ENCODE results near the gene EYS. TPM values are rescaled to one million over a fixed set of nuclear protein-coding genes. Genes with fewer than 3 reads are reported as not detected.

EYS gene
- total RNA-seq, 1 experiment from 2014 or later, result not detected

- CTCF ChIA-PET, result no interaction called here
- Histone ChIP-seq H3K27me3 (replicated peaks; ENCODE audit: control insufficient read depth, insufficient read depth, low read length) (no peaks in the 10 kb centered on the region), H3K36me3 (ENCODE audit: control insufficient read depth, insufficient read depth, low read length) (no peaks in the 10 kb centered on the region), H3K4me3 (ENCODE audit: low read depth, low read length) (no peak overlapping the region), H3K4me1 (0 out of 2 replicates have a peak, but pooled peaks cover 5% of the 10 kb centered on the region), H3K9me3 (no peaks in the 10 kb centered on the region)
- no peak for TF ChIP-seq CTCF (IDR thresholded peaks at IDR 0.05; ENCODE audit: insufficient read depth in 1 of 2, low read depth in 1 of 2, low read length in 1 of 2, severe bottlenecking in 1 of 2, unreplicated experiment in 1 of 2)
- Mint-ChIP-seq H3K9me3 (ENCODE audit: unreplicated experiment) (no peaks in the 10 kb centered on the region), H3K27ac (ENCODE audit: unreplicated experiment) (no peak overlapping the region), H3K27me3 (ENCODE audit: insufficient read depth, unreplicated experiment) (no peaks in the 10 kb centered on the region), H3K36me3 (ENCODE audit: insufficient read depth, unreplicated experiment) (no peaks in the 10 kb centered on the region), H3K4me1 (ENCODE audit: low read depth, unreplicated experiment) (no peaks in the 10 kb centered on the region), H3K4me3 (ENCODE audit: unreplicated experiment) (no peak overlapping the region)
- POLR2A ChIA-PET, result no interaction called here
- intact Hi-C loops (cut with micrococcal nuclease; ENCODE audit: unreplicated experiment), result loop anchor here (10.0 kb wide), 1 partner anchor 244 kb away; no protein-coding TSS in a partner anchor
- DNase-seq, result no peak
- BruUV-seq (replicated peaks), result no TSS peak
These were observed 1696.4 kb downstream of the EYS start for GRCh38 chr6:64010666-64011065.

GRCh38 chr6:64010010-64010409, 1697.0 kb downstream of the EYS start:
- CTCF ChIA-PET, result no interaction called here
- Mint-ChIP-seq H3K36me3 (ENCODE audit: insufficient read depth, unreplicated experiment) (no peaks in the 10 kb centered on the region), H3K9me3 (ENCODE audit: unreplicated experiment) (no peaks in the 10 kb centered on the region), H3K4me1 (ENCODE audit: low read depth, unreplicated experiment) (no peaks in the 10 kb centered on the region), H3K27ac (ENCODE audit: unreplicated experiment) (no peak overlapping the region), H3K27me3 (ENCODE audit: insufficient read depth, unreplicated experiment) (no peaks in the 10 kb centered on the region), H3K4me3 (ENCODE audit: unreplicated experiment) (no peak overlapping the region)
- H3K4me1 ChIP-seq, result 0 out of 2 replicates have a peak, but pooled peaks cover 5% of the 10 kb centered on the region
- BruUV-seq (replicated peaks), result no TSS peak
- H3K27me3 ChIP-seq (replicated peaks; ENCODE audit: control insufficient read depth, insufficient read depth, low read length), result no peaks in the 10 kb centered on the region
- no peaks in the 10 kb centered on the region for H3K36me3 ChIP-seq (ENCODE audit: control insufficient read depth, insufficient read depth, low read length)
- no peak for DNase-seq
- intact Hi-C loops (cut with micrococcal nuclease; ENCODE audit: unreplicated experiment), result loop anchor here (10.0 kb wide), 1 partner anchor 245 kb away; no protein-coding TSS in a partner anchor
- H3K4me3 ChIP-seq (ENCODE audit: low read depth, low read length), result no peak overlapping the region
- TF ChIP-seq CTCF (IDR thresholded peaks at IDR 0.05; ENCODE audit: insufficient read depth in 1 of 2, low read depth in 1 of 2, low read length in 1 of 2, severe bottlenecking in 1 of 2, unreplicated experiment in 1 of 2), result no peak
- POLR2A ChIA-PET, result no interaction called here
- no peaks in the 10 kb centered on the region for H3K9me3 ChIP-seq

- BruUV-seq (replicated peaks), result no TSS peak
- no peaks in the 10 kb centered on the region for H3K9me3 Mint-ChIP-seq (ENCODE audit: unreplicated experiment)
- no peaks in the 10 kb centered on the region for H3K27me3 Mint-ChIP-seq (ENCODE audit: insufficient read depth, unreplicated experiment)
These were observed 1700.8 kb downstream of the EYS start for GRCh38 chr6:64006246-64006645.

More at GRCh38 chr6:64006246-64006645, 1700.8 kb downstream of the EYS start:
- H3K36me3 Mint-ChIP-seq (ENCODE audit: insufficient read depth, unreplicated experiment), result no peaks in the 10 kb centered on the region
- Histone ChIP-seq H3K4me1 (no peaks in the 10 kb centered on the region), H3K9me3 (no peaks in the 10 kb centered on the region), H3K36me3 (ENCODE audit: control insufficient read depth, insufficient read depth, low read length) (no peaks in the 10 kb centered on the region), H3K27me3 (replicated peaks; ENCODE audit: control insufficient read depth, insufficient read depth, low read length) (no peaks in the 10 kb centered on the region), H3K4me3 (ENCODE audit: low read depth, low read length) (no peak overlapping the region)
- CTCF ChIA-PET, result no interaction called here
- no peak overlapping the region for H3K4me3 Mint-ChIP-seq (ENCODE audit: unreplicated experiment)
- intact Hi-C loops (cut with micrococcal nuclease; ENCODE audit: unreplicated experiment), result no loop called here
- H3K27ac Mint-ChIP-seq (ENCODE audit: unreplicated experiment), result no peak overlapping the region
- POLR2A ChIA-PET, result no interaction called here
- no peak for DNase-seq
- H3K4me1 Mint-ChIP-seq (ENCODE audit: low read depth, unreplicated experiment), result no peaks in the 10 kb centered on the region
- TF ChIP-seq CTCF (IDR thresholded peaks at IDR 0.05; ENCODE audit: insufficient read depth in 1 of 2, low read depth in 1 of 2, low read length in 1 of 2, severe bottlenecking in 1 of 2, unreplicated experiment in 1 of 2), result no peak

All from Caco-2 (cell line).